Upper lobe of right lung (tissue), 1 donor: ENCODE results near the gene GNPTG. TPM values are rescaled to one million over a fixed set of nuclear protein-coding genes. Genes with fewer than 3 reads are reported as not detected.

Experiments
- ATAC-seq: fragments of 200-7000 bp; cut with Tn5 transposase; one replicate; pipeline ENCODE4 v1.9.1; 2020; ENCODE audit warnings: mild to moderate bottlenecking, moderate library complexity
- DNase-seq: peaks from one replicate; pipeline ENCODE4 v3.0.0-alpha.2; 2020
- H3K27ac ChIP-seq: fragments of 200-600 bp; one replicate; pipeline ENCODE4 v1.8.0; 2022
- H3K27me3 ChIP-seq: fragments of 200-600 bp; one replicate; pipeline ENCODE4 v1.8.0; 2022; ENCODE audit warnings: mild to moderate bottlenecking
- H3K36me3 ChIP-seq: fragments of 200-600 bp; one replicate; pipeline ENCODE4 v1.8.0; 2022
- H3K4me1 ChIP-seq: fragments of 200-600 bp; one replicate; pipeline ENCODE4 v1.8.0; 2022
- H3K4me3 ChIP-seq: fragments of 200-600 bp; one replicate; pipeline ENCODE4 v1.8.0; 2022; ENCODE audit warnings: mild to moderate bottlenecking
- H3K9me3 ChIP-seq: fragments of 200-600 bp; one replicate; pipeline ENCODE4 v1.8.0; 2022
- intact Hi-C: fragments of 100-400 bp; cut with DNase I; formaldehyde crosslinking; loops from one replicate; pipeline ENCODE4 v1.11.0; 2022
- total RNA-seq: library from RNA; stranded (reverse); fragmentation: NEBNext Ultra II Directional; extraction: Animal tissue kit (Norgen Biotek cat#: 25700); gene quantifications from one replicate; pipeline ENCODE4 v1.2.1, GENCODE V29; 2021
- TF ChIP-seq, protein P1 (sequence below): fragments of 200-600 bp; IDR thresholded peaks from one replicate; pipeline ENCODE4 v1.8.0; 2022; ENCODE audit warnings: antibody characterized with exemption
- donor health status: DM: no; HTN: yes; CAD: no; lungs with severe emphysema.

The GNPTG gene
- total RNA-seq, 1 donor from 2014 or later: 82.9 TPM

DNA sequence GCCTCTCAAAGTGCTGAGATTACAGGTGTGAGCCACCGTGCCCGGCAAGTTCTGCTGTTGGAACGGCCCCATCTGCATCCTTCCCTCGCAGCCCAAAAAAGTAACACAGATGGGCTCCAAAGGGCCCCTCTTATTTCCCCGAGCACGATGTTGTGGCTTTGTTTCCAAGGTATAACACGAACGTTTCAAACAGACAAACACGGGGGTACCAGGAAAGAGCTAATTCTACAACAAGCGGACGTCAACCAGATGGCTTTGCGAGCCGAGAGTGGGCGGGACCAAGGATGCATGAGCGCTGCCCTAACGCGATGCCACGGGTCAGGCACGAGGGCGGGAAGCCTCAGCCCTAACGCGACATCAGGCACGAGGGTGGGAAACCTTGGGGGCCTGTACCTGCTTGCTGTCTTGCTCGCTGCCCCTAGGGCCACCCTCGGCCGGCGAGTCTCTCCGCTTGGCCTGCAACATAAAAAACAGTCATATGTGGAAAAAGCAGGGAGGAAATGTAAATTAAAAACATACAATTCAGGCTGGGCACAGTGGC lies 38.6 kb downstream of the GNPTG start:
- Histone ChIP-seq H3K4me1 (no peaks in the 10 kb centered on the region), H3K27me3 (no peaks in the 10 kb centered on the region), H3K9me3 (no peaks in the 10 kb centered on the region), H3K27ac (no peak overlapping the region), H3K4me3 (no peak overlapping the region), H3K36me3 (peaks cover 55% of the 10 kb centered on the region)
- TF ChIP-seq, protein P1, sequence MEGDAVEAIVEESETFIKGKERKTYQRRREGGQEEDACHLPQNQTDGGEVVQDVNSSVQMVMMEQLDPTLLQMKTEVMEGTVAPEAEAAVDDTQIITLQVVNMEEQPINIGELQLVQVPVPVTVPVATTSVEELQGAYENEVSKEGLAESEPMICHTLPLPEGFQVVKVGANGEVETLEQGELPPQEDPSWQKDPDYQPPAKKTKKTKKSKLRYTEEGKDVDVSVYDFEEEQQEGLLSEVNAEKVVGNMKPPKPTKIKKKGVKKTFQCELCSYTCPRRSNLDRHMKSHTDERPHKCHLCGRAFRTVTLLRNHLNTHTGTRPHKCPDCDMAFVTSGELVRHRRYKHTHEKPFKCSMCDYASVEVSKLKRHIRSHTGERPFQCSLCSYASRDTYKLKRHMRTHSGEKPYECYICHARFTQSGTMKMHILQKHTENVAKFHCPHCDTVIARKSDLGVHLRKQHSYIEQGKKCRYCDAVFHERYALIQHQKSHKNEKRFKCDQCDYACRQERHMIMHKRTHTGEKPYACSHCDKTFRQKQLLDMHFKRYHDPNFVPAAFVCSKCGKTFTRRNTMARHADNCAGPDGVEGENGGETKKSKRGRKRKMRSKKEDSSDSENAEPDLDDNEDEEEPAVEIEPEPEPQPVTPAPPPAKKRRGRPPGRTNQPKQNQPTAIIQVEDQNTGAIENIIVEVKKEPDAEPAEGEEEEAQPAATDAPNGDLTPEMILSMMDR: no peak
- ATAC-seq: no peak
- DNase-seq: no peak
- intact Hi-C loops: no loop called here

DNA sequence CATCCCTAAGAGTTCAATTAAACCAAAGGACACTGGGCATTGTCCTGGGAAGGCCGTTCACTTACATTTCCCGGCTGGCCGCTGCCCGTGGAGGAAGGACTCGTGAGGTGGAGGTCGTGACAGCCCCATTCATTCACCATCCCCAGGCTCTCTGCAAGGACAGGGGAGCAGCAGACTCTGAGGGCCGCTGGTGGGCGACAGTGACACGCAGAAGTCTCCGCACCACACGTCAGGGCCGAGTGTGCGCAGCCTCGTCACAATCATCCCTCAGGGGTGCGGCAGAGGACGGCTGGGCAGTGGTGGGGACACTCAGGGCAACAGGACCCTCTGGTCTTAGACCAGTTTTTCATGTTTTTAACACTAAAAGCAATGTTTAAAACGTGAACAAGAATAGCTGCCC lies 41.1 kb downstream of the GNPTG start:
- Histone ChIP-seq H3K4me3 (no peak overlapping the region), H3K9me3 (no peaks in the 10 kb centered on the region), H3K27ac (no peak overlapping the region), H3K27me3 (no peaks in the 10 kb centered on the region), H3K36me3 (peaks cover 62% of the 10 kb centered on the region), H3K4me1 (no peaks in the 10 kb centered on the region)
- intact Hi-C loops: no loop called here
- DNase-seq (no peak), ATAC-seq (no peak)
- TF ChIP-seq, protein P1: no peak

DNA sequence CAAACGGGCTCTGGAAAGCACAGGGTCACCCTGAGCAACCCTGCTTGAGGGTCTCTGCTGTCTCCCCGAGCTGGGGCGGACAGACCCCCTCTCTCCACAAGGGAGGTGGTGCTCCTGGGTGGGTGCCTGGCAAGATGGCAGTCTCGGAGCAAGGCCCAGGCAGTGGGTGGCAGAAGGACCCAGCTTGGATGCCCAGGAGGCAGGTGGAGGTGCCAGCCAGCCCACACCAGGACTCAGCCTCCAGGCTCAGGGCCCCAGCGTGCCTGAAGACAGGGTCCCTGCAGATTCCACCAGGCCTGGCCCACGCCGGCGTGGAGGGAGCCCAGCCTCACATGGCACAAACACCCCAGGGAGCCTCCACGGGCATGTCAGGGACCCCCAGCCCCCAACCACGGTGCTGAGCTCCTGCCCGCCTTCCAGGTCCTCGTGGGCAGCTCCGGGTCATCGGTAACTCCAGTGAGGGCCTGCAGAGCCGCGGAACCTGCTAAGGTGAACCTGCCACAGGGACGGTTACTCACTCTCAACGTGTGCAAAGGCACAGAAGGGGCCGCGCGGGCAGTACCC lies 42.0 kb downstream of the GNPTG start:
- no peaks in the 10 kb centered on the region for H3K27me3 ChIP-seq
- no peak overlapping the region for H3K27ac ChIP-seq
- no peaks in the 10 kb centered on the region for H3K4me1 ChIP-seq
- DNase-seq: no peak
- no peak for ATAC-seq
- peaks cover 65% of the 10 kb centered on the region for H3K36me3 ChIP-seq
- H3K4me3 ChIP-seq: no peak overlapping the region
- intact Hi-C loops: no loop called here
- H3K9me3 ChIP-seq: no peaks in the 10 kb centered on the region
- TF ChIP-seq, protein P1: no peak

DNA sequence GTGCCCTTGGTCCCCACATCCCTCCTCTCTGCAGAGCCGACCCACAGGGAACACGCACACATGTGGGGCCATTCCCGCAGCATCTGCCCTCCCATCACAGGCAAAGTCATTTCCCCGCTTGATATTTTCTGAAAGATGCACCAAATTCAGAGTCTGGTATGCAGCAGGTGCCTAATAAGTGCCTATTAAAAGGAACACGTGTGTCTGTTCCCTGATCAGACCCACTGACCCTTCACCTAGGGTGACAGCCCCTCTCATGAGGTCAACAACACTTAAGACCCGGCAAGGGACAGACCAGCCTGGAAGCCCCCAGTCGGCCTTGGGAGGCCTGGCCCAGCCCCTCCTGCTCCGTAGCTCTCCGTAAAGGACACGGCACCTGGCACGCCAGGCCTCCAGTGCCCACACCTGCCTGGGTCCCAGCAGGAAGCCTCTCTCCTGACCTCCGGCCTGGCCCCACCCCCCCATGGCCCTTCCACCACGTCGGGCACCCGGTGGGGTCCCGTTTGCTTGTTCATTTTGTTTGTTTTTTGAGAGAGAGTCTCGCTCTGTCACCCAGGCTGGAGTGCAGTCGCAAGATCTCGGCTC lies 42.7 kb downstream of the GNPTG start:
- H3K4me3 ChIP-seq: no peak overlapping the region
- H3K27ac ChIP-seq: no peak overlapping the region
- ATAC-seq (no peak), DNase-seq (no peak)
- no peaks in the 10 kb centered on the region for H3K27me3 ChIP-seq
- TF ChIP-seq, protein P1: no peak
- intact Hi-C loops: no loop called here
- H3K36me3 ChIP-seq: peaks cover 65% of the 10 kb centered on the region
- no peaks in the 10 kb centered on the region for H3K9me3 ChIP-seq
- no peaks in the 10 kb centered on the region for H3K4me1 ChIP-seq

DNA sequence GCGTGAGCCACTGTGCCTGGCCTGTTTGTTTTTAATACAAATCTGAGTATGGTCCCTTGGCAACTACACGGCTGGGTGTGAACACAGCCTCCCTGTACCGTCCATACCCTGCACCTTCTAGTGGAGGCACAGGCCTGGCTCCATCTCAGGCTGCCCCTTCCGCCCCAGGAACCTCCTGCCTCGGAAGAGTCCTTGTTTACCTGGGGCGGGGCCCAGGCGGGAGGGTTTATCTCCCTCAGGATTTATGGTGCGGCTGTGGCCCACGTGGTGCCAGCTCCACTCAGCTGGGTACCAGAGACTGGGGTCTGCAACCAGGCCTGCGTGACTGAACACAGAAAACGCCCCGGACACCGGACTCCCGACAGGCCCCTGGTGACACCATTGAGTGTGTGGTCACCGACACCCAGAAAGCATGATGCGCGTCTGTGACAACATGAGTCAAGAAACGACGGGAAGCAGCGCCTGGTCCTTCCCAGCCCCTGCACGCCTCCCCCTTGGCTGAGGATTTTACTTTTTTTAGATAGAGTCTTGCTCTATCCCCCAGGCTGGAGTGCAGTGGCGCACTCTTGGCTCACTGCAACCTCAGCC lies 43.8 kb downstream of the GNPTG start:
- Histone ChIP-seq H3K27me3 (no peaks in the 10 kb centered on the region), H3K27ac (no peak overlapping the region), H3K36me3 (peaks cover 59% of the 10 kb centered on the region), H3K4me1 (no peaks in the 10 kb centered on the region), H3K9me3 (no peaks in the 10 kb centered on the region), H3K4me3 (no peak overlapping the region)
- TF ChIP-seq, protein P1: no peak
- no peak for DNase-seq
- intact Hi-C loops: no loop called here
- no peak for ATAC-seq
